ENCODE results near the gene POMT1. TPM values are rescaled to one million over a fixed set of nuclear protein-coding genes. Genes with fewer than 3 reads are reported as not detected.

The POMT1 gene
- total RNA-seq, 1 donor from 2014 or later, result 46.3 TPM

DNA sequence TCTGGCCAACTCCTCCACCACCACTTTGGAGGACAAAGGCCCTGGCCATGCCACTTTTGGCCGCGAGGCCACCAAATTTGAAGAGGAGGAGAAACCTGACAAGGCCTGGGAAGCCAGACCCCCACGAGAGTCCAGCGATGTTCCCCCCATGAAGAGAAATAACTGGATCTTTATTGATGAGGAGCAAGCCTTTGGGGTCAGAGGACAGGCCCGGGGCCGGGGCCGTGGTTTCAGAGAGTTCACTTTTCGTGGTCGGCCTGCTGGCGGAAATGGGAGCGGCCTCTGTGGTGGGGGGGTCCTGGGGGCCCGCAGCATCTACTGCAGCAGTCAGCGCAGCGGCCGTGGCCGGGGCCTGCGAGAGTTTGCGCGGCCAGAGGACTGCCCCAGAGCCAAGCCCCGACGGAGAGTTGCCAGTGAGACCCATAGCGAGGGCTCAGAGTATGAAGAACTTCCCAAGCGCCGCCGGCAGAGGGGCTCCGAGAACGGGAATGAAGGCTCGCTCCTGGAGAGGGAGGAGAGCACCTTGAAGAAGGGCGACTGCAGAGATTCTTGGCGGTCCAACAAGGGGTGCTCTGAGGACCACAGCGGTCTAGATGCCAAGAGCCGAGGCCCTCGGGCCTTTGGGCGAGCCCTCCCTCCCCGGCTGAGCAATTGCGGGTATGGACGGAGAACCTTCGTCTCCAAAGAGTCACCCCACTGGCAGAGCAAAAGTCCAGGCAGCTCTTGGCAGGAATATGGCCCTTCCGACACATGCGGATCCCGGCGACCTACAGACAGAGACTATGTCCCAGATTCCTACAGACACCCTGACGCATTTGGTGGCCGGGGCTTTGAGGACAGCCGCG lies 27.4 kb upstream of the POMT1 start:
- Mint-ChIP-seq H3K9me3 (no peaks in the 10 kb centered on the region), H3K36me3 (ENCODE audit: low read depth) (peaks cover 32% of the 10 kb centered on the region), H3K27me3 (ENCODE audit: low read depth) (peaks cover 3% of the 10 kb centered on the region), H3K27ac (ENCODE audit: unreplicated experiment) (peak overlapping the region; percentile 50), H3K4me3 (peak overlapping the region; percentile 23), H3K4me1 (no peaks in the 10 kb centered on the region)
- DNase-seq (ENCODE audit: low read depth, low spot score), result no peak
- TF ChIP-seq, protein P1, sequence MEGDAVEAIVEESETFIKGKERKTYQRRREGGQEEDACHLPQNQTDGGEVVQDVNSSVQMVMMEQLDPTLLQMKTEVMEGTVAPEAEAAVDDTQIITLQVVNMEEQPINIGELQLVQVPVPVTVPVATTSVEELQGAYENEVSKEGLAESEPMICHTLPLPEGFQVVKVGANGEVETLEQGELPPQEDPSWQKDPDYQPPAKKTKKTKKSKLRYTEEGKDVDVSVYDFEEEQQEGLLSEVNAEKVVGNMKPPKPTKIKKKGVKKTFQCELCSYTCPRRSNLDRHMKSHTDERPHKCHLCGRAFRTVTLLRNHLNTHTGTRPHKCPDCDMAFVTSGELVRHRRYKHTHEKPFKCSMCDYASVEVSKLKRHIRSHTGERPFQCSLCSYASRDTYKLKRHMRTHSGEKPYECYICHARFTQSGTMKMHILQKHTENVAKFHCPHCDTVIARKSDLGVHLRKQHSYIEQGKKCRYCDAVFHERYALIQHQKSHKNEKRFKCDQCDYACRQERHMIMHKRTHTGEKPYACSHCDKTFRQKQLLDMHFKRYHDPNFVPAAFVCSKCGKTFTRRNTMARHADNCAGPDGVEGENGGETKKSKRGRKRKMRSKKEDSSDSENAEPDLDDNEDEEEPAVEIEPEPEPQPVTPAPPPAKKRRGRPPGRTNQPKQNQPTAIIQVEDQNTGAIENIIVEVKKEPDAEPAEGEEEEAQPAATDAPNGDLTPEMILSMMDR (conservative IDR thresholded peaks at IDR 0.05), result no peak

DNA sequence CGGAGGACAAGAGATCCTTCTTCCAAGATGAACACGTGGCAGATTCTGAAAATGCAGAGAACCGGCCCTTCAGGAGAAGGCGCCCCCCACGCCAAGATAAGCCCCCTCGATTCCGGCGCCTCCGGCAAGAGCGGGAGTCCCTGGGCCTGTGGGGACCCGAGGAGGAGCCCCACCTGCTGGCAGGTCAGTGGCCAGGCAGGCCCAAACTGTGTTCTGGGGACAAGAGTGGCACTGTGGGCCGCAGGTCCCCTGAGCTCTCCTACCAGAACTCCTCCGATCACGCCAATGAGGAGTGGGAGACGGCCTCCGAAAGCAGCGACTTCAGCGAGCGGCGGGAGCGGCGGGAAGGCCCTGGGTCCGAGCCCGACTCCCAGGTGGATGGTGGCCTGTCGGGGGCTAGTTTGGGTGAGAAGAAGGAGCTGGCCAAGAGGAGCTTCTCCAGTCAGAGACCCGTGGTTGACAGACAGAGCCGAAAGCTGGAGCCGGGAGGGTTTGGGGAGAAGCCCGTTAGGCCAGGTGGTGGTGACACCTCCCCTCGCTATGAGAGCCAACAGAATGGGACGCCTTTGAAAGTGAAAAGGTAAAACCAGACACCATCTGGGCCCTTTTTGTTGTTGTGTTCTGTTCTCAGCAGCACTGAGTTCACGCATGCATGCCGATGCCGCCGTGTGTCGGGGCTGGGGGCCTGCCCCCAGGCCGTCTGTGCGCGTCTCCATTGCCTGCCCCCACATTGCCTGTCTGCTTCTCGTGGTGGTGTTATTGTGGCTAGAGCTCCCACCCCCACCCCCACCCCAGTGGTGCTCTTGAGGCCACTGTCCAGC lies 26.6 kb upstream of the POMT1 start:
- Mint-ChIP-seq H3K36me3 (ENCODE audit: low read depth) (peaks cover 27% of the 10 kb centered on the region), H3K4me1 (no peaks in the 10 kb centered on the region), H3K27ac (ENCODE audit: unreplicated experiment) (no peak overlapping the region)

DNA sequence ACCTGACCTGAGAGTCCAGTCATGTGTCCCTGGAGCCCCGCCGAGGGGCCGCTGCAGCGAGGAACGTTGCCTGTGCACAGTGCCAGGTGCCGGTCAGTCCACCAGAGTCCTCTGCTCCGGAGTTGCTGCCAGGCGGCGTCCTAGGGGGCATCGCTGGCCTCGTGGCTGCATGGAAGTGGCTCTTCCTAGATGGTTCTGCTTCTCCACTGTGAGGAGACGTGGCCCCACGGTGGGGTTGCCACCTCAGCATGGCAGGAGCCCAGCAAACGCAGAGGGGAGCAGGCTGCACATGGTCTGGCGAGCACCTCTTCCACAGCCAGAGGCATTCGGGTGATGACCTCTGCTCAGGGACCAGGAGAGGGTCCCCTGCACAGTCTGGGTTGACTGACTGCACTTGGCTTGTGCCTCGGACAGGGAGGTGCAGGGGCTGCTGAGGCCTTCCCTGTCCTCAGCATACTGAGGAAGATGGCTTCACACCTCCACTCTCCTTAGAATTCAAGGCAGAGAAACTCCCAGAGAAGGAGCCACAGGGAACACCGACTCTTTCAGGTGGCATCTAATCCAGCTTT lies 25.9 kb upstream of the POMT1 start:
- H3K27ac Mint-ChIP-seq (ENCODE audit: unreplicated experiment), result no peak overlapping the region
- peaks cover 3% of the 10 kb centered on the region for H3K27me3 Mint-ChIP-seq (ENCODE audit: low read depth)
- H3K9me3 Mint-ChIP-seq, result no peaks in the 10 kb centered on the region
- TF ChIP-seq, protein P1 (conservative IDR thresholded peaks at IDR 0.05), result no peak
- DNase-seq (ENCODE audit: low read depth, low spot score), result no peak
- peaks cover 23% of the 10 kb centered on the region for H3K36me3 Mint-ChIP-seq (ENCODE audit: low read depth)
- H3K4me3 Mint-ChIP-seq, result peak overlapping the region; percentile 23
- no peaks in the 10 kb centered on the region for H3K4me1 Mint-ChIP-seq

More for the DNA sequence above, 26.6 kb upstream of the POMT1 start:
- Mint-ChIP-seq H3K9me3 (no peaks in the 10 kb centered on the region), H3K4me3 (no peak overlapping the region), H3K27me3 (ENCODE audit: low read depth) (peaks cover 3% of the 10 kb centered on the region)
- DNase-seq (ENCODE audit: low read depth, low spot score), result no peak
- TF ChIP-seq, protein P1 (conservative IDR thresholded peaks at IDR 0.05), result peak; percentile 44

DNA sequence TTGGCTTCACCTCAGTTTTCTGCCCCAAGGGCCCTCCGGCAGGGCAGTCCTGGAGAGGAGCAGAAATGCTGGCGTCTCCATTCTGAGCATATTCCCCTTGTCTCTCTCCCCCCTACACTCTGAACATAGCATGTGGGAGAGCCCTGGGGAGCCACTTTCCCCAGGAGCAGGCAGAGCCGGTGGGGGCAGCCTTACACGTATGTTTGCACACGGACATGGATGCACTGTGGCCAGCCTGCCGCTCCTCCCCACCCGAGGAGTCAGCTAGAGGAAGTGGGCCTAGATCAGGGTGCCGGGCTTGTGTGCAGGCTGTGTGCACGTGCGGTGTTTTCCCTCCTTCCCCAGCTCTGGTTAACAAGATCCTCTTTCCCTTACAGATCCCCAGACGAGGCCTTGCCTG lies 25.4 kb upstream of the POMT1 start:
- Mint-ChIP-seq H3K9me3 (no peaks in the 10 kb centered on the region), H3K36me3 (ENCODE audit: low read depth) (peaks cover 27% of the 10 kb centered on the region), H3K27ac (ENCODE audit: unreplicated experiment) (no peak overlapping the region), H3K27me3 (ENCODE audit: low read depth) (peaks cover 3% of the 10 kb centered on the region), H3K4me1 (no peaks in the 10 kb centered on the region), H3K4me3 (peak overlapping the region; percentile 23)
- no peak for DNase-seq (ENCODE audit: low read depth, low spot score)
- TF ChIP-seq, protein P1 (conservative IDR thresholded peaks at IDR 0.05), result no peak

DNA sequence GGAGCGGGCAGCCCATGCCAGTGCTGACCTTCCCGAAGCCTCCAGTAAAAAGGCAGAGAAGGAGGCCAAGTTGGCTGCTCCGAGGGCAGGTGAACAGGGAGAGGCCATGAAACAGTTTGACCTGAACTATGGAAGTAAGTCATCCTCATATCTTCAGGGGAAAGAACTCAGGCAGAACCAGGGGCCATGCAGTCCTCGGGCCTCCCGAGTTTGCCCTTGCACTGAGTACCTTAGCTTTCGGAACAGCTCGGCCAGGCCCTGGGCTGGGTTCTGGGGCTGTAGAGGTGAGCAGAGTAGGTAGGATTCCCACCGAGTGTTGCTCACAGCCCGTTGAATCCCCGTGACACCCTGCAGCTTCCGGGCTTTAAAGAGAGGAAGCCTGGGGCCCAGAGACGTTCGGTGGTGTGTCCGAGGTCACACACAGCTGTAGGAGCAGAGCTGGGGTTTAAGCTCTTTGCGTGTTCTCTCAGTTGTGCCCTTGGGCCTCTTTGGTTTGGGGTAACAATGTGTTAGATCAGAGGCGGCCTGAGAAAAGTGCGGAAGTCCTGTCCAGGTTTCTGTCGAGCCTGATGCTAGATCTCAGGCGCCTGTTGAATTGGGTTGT lies 24.8 kb upstream of the POMT1 start:
- no peak for DNase-seq (ENCODE audit: low read depth, low spot score)
- Mint-ChIP-seq H3K9me3 (no peaks in the 10 kb centered on the region), H3K27ac (ENCODE audit: unreplicated experiment) (no peak overlapping the region), H3K4me3 (peak overlapping the region; percentile 47), H3K4me1 (no peaks in the 10 kb centered on the region), H3K27me3 (ENCODE audit: low read depth) (peaks cover 3% of the 10 kb centered on the region), H3K36me3 (ENCODE audit: low read depth) (peaks cover 24% of the 10 kb centered on the region)
- TF ChIP-seq, protein P1 (conservative IDR thresholded peaks at IDR 0.05), result no peak

Measured in neural crest cell (in vitro differentiated cells).